Stimulated activated CD4-positive, alpha-beta T cell treated with anti-CD3 and anti-CD28 coated beads, TNF-alpha, amount 100 ng/mL, for 4 hours (primary cell): ENCODE data around the gene PHC3.

Source experiments
- DNase-seq, 3 experiments: peaks; one replicate each; pipeline ENCODE4 v3.0.0-alpha.2; 2020; ENCODE audit warnings: low read depth in 3 of 3

The PHC3 gene

GRCh38 chr3:170043506-170043905, 138.0 kb downstream of the PHC3 start:
- DNase-seq: no peak

- no peak for DNase-seq
These were observed 141.1 kb downstream of the PHC3 start for GRCh38 chr3:170040418-170040817.

DNA sequence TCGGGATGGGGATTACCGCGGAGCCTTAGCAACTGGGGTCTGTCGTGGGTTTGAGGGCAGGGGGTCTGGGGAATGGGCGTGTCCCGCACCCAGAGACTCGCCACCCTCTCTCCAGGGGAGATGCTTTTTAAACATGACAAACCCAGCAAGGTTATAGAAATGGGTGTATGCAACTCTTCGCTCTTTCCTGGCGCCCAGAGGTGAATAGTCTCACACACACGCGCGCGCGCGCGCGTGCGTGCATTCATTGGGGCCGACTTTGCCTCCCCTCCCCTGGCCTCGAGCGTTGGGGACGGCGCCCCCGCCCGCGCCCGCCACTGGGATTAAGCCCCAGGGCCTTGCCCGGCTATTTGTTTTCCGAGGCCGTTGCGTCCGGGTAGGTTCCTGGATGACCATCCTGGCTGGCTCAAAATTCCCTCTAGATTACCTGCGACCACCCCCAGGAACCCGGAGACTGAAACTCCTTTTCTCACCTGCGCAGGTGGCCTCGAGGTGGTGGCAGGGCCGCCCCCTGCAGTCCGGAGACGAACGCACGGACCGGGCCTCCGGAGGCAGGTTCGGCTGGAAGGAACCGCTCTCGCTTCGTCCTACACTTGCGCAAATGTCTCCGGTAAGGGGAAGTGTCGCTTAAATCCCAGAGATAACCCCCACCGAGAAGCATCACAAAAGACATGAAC, 143.0 kb downstream of the PHC3 start:
- DNase-seq: no peak
